Natural killer cell (primary cell): ENCODE results near the gene ETV6. TPM values are rescaled to one million over a fixed set of nuclear protein-coding genes. Genes with fewer than 3 reads are reported as not detected.

Source experiments
- ATAC-seq, 3 donors: fragments of 150-1000 bp in 2 of 3; fragments of 200-7000 bp in 1 of 3; cut with Tn5 transposase; 1 replicate in 1 of 3; 2 replicates in 2 of 3; pipeline ENCODE4 v1.10.0; 2021; ENCODE audit warnings: mild to moderate bottlenecking in 2 of 3, moderate library complexity in 2 of 3
- DNase-seq, 2 donors: peaks; one replicate each; pipeline versions ENCODE4 v3.0.0 to v3.0.0-alpha.2; 2013 to 2021; ENCODE audit warnings: mixed read lengths in 1 of 2
- H3K27ac ChIP-seq: one replicate; pipeline ENCODE4 v1.5.1; 2013; ENCODE audit warnings: mild to moderate bottlenecking, low read length
- H3K27me3 ChIP-seq: one replicate; pipeline ENCODE4 v1.6.1; 2013; ENCODE audit warnings: low read length; ENCODE audit not compliant: control insufficient read depth, insufficient read depth
- H3K36me3 ChIP-seq: one replicate; pipeline ENCODE4 v1.6.1; 2013; ENCODE audit warnings: low read length; ENCODE audit not compliant: control insufficient read depth, insufficient read depth
- H3K4me1 ChIP-seq: one replicate; pipeline ENCODE4 v1.6.1; 2013; ENCODE audit warnings: low read length; ENCODE audit not compliant: control insufficient read depth, insufficient read depth
- H3K4me3 ChIP-seq: one replicate; pipeline ENCODE4 v1.5.1; 2013; ENCODE audit warnings: low read length
- H3K9me3 ChIP-seq: one replicate; pipeline ENCODE4 v1.6.1; 2013; ENCODE audit warnings: low read length; ENCODE audit not compliant: control insufficient read depth, insufficient read depth
- H3K27ac Mint-ChIP-seq, 2 donors: one replicate each; pipeline ENCODE4 v1.8.0; 2022; ENCODE audit warnings: mild to moderate bottlenecking in 2 of 2, mixed read lengths in 2 of 2, moderate library complexity in 1 of 2
- H3K27me3 Mint-ChIP-seq, 2 donors: one replicate each; pipeline ENCODE4 v1.8.0; 2022; ENCODE audit warnings: low read depth in 2 of 2, mixed read lengths in 2 of 2
- H3K36me3 Mint-ChIP-seq: one replicate; pipeline ENCODE4 v1.8.0; 2022; ENCODE audit warnings: mixed read lengths
- H3K4me1 Mint-ChIP-seq, 2 donors: one replicate each; pipeline ENCODE4 v1.8.0; 2022; ENCODE audit warnings: mixed read lengths in 2 of 2
- H3K4me3 Mint-ChIP-seq: one replicate; pipeline ENCODE4 v1.8.0; 2022; ENCODE audit warnings: mild to moderate bottlenecking, moderate library complexity, mixed read lengths
- H3K9me3 Mint-ChIP-seq, 2 donors: one replicate each; pipeline ENCODE4 v1.8.0; 2022; ENCODE audit warnings: mixed read lengths in 2 of 2
- WGBS: methylation state at CpG from one replicate; pipeline ENCODE4 v1.1.7; 2013; ENCODE audit warnings: missing lambda C conversion rate; ENCODE audit not compliant: insufficient coverage; 5-methylcytosine and 5-hydroxymethylcytosine counted together
- intact Hi-C: fragments of 100-400 bp; cut with micrococcal nuclease; formaldehyde crosslinking; loops from one replicate; pipeline ENCODE4 v1.14.2; 2022
- total RNA-seq, 4 donors: library from RNA; stranded (reverse); fragments of 120-200 nt in 1 of 4; gene quantifications; one replicate each; pipeline versions ENCODE4 v1.2.3 to v1.2.4, GENCODE V29; 2013 to 2022
- TF ChIP-seq, protein P1 (sequence below): fragments of 200-600 bp; IDR thresholded peaks from one replicate; pipeline ENCODE4 v1.8.0; 2022; ENCODE audit warnings: antibody characterized with exemption

ETV6 gene
- total RNA-seq, 3 donors from 2014 or later (not counting 1 experiment from before 2014, with no cell fraction given), result 38.9 to 49.5 (median 40.6) TPM

DNA sequence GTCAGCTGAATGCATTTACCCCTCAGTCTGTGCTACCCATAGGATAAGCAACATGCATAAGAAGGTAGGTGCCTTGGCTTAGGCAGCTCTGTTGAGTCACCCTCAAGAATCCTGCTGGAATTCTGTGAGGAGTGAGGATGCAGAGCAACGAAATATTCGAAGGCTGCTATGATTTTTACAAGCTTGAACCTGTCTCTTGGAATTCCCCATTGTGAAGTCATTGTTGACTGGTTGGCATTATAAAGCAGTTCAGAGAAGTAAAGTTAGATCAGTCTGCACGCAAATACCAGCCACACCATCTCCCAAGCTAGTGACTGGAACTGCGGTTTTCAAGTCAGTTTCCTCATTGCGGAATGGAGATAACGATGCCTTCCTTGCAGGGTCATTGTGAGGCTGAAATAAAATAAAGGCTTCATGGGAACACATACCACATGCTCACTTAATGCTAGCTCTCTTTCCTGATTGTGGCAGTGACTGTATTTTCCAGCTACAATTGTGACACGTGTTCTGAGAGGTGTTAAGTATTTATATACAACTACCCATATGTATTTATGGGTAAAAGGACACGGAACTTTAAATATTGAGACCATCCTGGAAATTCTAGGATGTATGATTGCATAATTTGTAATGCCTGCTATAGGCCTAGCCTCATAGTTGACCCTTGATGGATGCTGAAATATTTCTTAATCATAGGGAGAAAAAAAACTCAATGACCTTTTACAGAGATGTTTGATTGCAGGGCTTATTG is 96.7 kb downstream of the ETV6 start:
- 36% methylated on average over 5 of the region's 8 CpGs for WGBS
- Histone ChIP-seq H3K27me3 (no peaks in the 10 kb centered on the region), H3K9me3 (no peaks in the 10 kb centered on the region), H3K4me3 (no peak overlapping the region), H3K4me1 (peaks cover 23% of the 10 kb centered on the region), H3K27ac (peak overlapping the region; percentile 51), H3K36me3 (no peaks in the 10 kb centered on the region)
- ATAC-seq (peak; percentile 29 to 69 (median 45)), DNase-seq (peak in 1 of 2 donors; percentile 32)
- Mint-ChIP-seq H3K9me3 (no peaks in the 10 kb centered on the region), H3K4me3 (no peak overlapping the region), H3K27me3 (no peaks in the 10 kb centered on the region), H3K4me1 (peaks cover 59 to 73% of the 10 kb centered on the region in 2 donors), H3K36me3 (no peaks in the 10 kb centered on the region), H3K27ac (peak overlapping the region in 1 of 2 donors; percentile 47)
- intact Hi-C loops, result no loop called here
- TF ChIP-seq, protein P1, sequence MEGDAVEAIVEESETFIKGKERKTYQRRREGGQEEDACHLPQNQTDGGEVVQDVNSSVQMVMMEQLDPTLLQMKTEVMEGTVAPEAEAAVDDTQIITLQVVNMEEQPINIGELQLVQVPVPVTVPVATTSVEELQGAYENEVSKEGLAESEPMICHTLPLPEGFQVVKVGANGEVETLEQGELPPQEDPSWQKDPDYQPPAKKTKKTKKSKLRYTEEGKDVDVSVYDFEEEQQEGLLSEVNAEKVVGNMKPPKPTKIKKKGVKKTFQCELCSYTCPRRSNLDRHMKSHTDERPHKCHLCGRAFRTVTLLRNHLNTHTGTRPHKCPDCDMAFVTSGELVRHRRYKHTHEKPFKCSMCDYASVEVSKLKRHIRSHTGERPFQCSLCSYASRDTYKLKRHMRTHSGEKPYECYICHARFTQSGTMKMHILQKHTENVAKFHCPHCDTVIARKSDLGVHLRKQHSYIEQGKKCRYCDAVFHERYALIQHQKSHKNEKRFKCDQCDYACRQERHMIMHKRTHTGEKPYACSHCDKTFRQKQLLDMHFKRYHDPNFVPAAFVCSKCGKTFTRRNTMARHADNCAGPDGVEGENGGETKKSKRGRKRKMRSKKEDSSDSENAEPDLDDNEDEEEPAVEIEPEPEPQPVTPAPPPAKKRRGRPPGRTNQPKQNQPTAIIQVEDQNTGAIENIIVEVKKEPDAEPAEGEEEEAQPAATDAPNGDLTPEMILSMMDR, result no peak

DNA sequence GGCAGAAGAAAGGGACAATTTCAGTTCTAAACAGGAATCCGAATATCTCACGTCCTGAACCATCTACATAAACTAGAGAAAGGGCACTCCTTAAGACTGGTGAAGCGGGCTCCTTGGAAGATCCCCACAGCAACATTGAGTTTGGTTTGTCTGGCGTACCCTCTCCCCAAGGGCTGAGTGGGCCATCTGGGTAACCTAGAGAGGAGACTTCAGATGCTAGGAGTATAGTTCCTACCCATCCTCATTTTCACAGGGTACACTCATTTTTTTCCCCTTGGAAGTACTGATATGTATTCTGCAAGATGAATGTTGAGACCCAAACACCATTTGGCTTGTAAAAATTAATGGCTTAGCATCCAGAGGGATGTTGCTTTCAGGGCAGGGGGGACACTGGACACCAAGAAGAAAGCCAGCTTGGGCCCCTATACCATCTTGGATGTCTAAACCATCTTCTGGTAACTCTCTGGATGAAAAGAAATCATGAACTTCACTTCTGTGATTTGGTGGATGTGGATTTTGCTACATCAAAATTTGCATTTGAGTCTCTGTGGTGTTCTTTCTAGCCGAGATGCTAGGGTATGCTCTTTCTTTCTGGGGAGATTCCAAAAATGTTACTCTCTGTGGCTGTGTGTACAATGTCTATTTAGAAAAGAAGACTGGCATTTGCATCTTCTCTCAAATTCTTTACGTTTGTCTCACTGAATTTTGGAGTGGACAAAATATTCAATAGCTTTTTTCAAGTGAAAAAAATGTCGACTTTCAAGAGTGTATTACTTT is 97.7 kb downstream of the ETV6 start:
- Histone ChIP-seq H3K27ac (no peak overlapping the region), H3K36me3 (no peaks in the 10 kb centered on the region), H3K9me3 (no peaks in the 10 kb centered on the region), H3K4me1 (peaks cover 23% of the 10 kb centered on the region), H3K4me3 (no peak overlapping the region), H3K27me3 (no peaks in the 10 kb centered on the region)
- Mint-ChIP-seq H3K27me3 (no peaks in the 10 kb centered on the region), H3K4me3 (no peak overlapping the region), H3K9me3 (no peaks in the 10 kb centered on the region), H3K4me1 (peaks cover 58 to 70% of the 10 kb centered on the region in 2 donors), H3K36me3 (no peaks in the 10 kb centered on the region), H3K27ac (no peak overlapping the region)
- 85% methylated on average over 7 of the region's 7 CpGs for WGBS
- no peak for ATAC-seq
- no peak for DNase-seq
- TF ChIP-seq, protein P1, result no peak
- intact Hi-C loops, result no loop called here

DNA sequence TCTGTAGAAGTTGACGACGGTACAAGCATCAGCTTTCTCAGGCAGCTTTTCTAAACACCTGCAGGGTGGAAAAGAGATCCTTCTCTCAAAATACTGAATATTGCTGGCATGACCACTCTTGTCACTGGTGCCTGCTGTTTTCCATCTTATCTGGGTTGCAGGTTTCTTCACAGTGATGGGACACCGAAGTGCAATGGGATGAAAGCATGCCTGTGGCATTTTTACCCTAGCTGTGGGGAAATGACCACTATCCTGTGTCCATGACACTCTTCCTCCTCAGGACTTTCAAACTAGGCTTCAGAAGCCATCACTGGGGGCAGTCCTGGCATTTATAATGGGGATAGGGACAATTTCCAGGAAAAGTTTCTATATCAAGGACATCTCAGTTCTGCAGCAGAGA is 98.5 kb downstream of the ETV6 start:
- no peaks in the 10 kb centered on the region for H3K9me3 Mint-ChIP-seq
- Histone ChIP-seq H3K27me3 (no peaks in the 10 kb centered on the region), H3K27ac (no peak overlapping the region), H3K4me3 (no peak overlapping the region), H3K4me1 (peaks cover 28% of the 10 kb centered on the region), H3K9me3 (no peaks in the 10 kb centered on the region), H3K36me3 (no peaks in the 10 kb centered on the region)
- H3K27ac Mint-ChIP-seq, result no peak overlapping the region
- intact Hi-C loops, result no loop called here
- ATAC-seq, result no peak
- TF ChIP-seq, protein P1, result no peak
- H3K4me1 Mint-ChIP-seq, result peaks cover 59 to 72% of the 10 kb centered on the region in 2 donors
- H3K36me3 Mint-ChIP-seq, result no peaks in the 10 kb centered on the region
- WGBS, result 100% methylated on average over 1 of the region's 3 CpGs
- no peaks in the 10 kb centered on the region for H3K27me3 Mint-ChIP-seq
- DNase-seq, result no peak
- no peak overlapping the region for H3K4me3 Mint-ChIP-seq
